Keratinocyte (primary cell): ENCODE data around the gene RCAN3. TPM values are rescaled to one million over a fixed set of nuclear protein-coding genes. Genes with fewer than 3 reads are reported as not detected.
A peak's percentile ranks its signal among the peaks of the same experiment; 100 is the strongest.
"Not testable (repeated sequence)": the region's sequence is repeated elsewhere in the genome, so short reads cannot be mapped to it uniquely, and the experiment has no call there.

Experiments used
- DNase-seq: peaks from one replicate; pipeline ENCODE4 v3.0.0-alpha.2; 2011; ENCODE audit warnings: low read depth, missing footprints, low spot score
- FAIRE-seq: peaks from 2 replicates; lab custom pipeline; 2011; peaks lifted over from hg19 to GRCh38; lab: Jason Lieb, UNC
- H2AFZ ChIP-seq: 2 replicates; pipeline ENCODE4 v1.6.0; 2012; ENCODE audit warnings: low read length, control low read depth, inconsistent platforms; ENCODE audit not compliant: control insufficient read depth
- H3K27ac ChIP-seq: 2 replicates; pipeline ENCODE4 v1.5.1; 2011; ENCODE audit warnings: low read length; ENCODE audit not compliant: control insufficient read depth, insufficient read depth
- H3K27me3 ChIP-seq: 3 replicates; pipeline ENCODE4 v1.6.0; 2011; ENCODE audit warnings: low read length; ENCODE audit not compliant: control insufficient read depth, insufficient read depth; ENCODE audit errors: extremely low read depth
- H3K36me3 ChIP-seq, 2 experiments: 2 replicates in 1 of 2; 3 replicates in 1 of 2; pipeline ENCODE4 v1.5.1; 2011; ENCODE audit warnings: low read length in 2 of 2, mild to moderate bottlenecking in 1 of 2; ENCODE audit not compliant: control insufficient read depth in 2 of 2, insufficient read depth in 2 of 2; ENCODE audit errors: extremely low read depth in 1 of 2
- H3K4me1 ChIP-seq: 3 replicates; pipeline ENCODE4 v1.5.1; 2011; ENCODE audit warnings: low read length; ENCODE audit not compliant: control insufficient read depth, insufficient read depth; ENCODE audit errors: extremely low read depth
- H3K4me2 ChIP-seq: 3 replicates; pipeline ENCODE4 v1.6.0; 2011; ENCODE audit warnings: low read depth, low read length; ENCODE audit not compliant: control insufficient read depth, insufficient read depth; ENCODE audit errors: extremely low read depth
- H3K4me3 ChIP-seq, 3 experiments: fragments of 200-600 bp in 1 of 3; sonication (generic) in 1 of 3; 2 replicates in 2 of 3; 3 replicates in 1 of 3; pipeline ENCODE4 v1.5.1; 2011 to 2016; ENCODE audit warnings: low read length in 3 of 3, mild to moderate bottlenecking in 3 of 3, control low read depth in 2 of 3, inconsistent platforms in 1 of 3, low read depth in 1 of 3, mixed read lengths in 1 of 3, mixed run types in 1 of 3, moderate library complexity in 1 of 3; ENCODE audit not compliant: control insufficient read depth in 2 of 3, insufficient read depth in 2 of 3; ENCODE audit errors: extremely low read depth in 1 of 3
- H3K79me2 ChIP-seq: 2 replicates; pipeline ENCODE4 v1.6.0; 2012; ENCODE audit warnings: low read length; ENCODE audit not compliant: control insufficient read depth, insufficient read depth
- H3K9ac ChIP-seq: 3 replicates; pipeline ENCODE4 v1.6.0; 2011; ENCODE audit warnings: low read length; ENCODE audit not compliant: control insufficient read depth, insufficient read depth; ENCODE audit errors: extremely low read depth
- H3K9me1 ChIP-seq: 3 replicates; pipeline ENCODE4 v1.6.0; 2011; ENCODE audit warnings: low read length; ENCODE audit not compliant: control insufficient read depth, insufficient read depth; ENCODE audit errors: extremely low read depth
- H3K9me3 ChIP-seq: 2 replicates; pipeline ENCODE4 v1.5.1; 2012; ENCODE audit warnings: low read depth, low read length; ENCODE audit not compliant: control insufficient read depth
- H4K20me1 ChIP-seq: 3 replicates; pipeline ENCODE4 v1.6.0; 2011; ENCODE audit warnings: low read length; ENCODE audit not compliant: control insufficient read depth, insufficient read depth; ENCODE audit errors: extremely low read depth
- CTCF ChIP-seq, 3 experiments: IDR thresholded peaks in 1 of 3; conservative IDR thresholded peaks in 1 of 3; optimal IDR thresholded peaks in 1 of 3; 2 replicates in 2 of 3; 3 replicates in 1 of 3; pipeline versions ENCODE3 to v1.5.1; 2011; ENCODE audit warnings: low read length in 3 of 3, mild to moderate bottlenecking in 3 of 3, moderate library complexity in 2 of 3, control low read depth in 1 of 3, inconsistent platforms in 1 of 3; ENCODE audit not compliant: insufficient read depth in 2 of 3; ENCODE audit errors: extremely low read depth in 1 of 3
- EZH2 ChIP-seq: IDR thresholded peaks from one replicate; pipeline ENCODE4 v1.6.1; 2012; ENCODE audit warnings: inconsistent platforms, mild to moderate bottlenecking, low read length, moderate library complexity
- dilution Hi-C: fragments of 300-500 bp; cut with MboI; formaldehyde crosslinking; loops from one replicate; pipeline ENCODE4 v1.7.0; 2020; ENCODE audit warnings: low sequenced_read_pairs; ENCODE audit not compliant: extremely low pct_ligation_motif_present
- polyA plus RNA-seq, 5 experiments: library from polyadenylated mRNA; depleted of rRNA in 3 of 5; stranded (reverse) in 3 of 5; stranded (forward) in 1 of 5; unstranded in 1 of 5; fragments of >200 nt; gene quantifications; 1 replicate in 1 of 5; 2 replicates in 3 of 5; 3 replicates in 1 of 5; pipeline versions ENCODE4 v1.2.1 to v1.2.3, GENCODE V29; 2011 to 2012; ENCODE audit warnings: missing spikeins in 2 of 5, low read depth in 1 of 5, low replicate concordance in 1 of 5

Gene RCAN3
- polyA plus RNA-seq, 1 donor (not counting 4 experiments of a cell fraction or from before 2014, with no cell fraction given) = 13.8 TPM

DNA sequence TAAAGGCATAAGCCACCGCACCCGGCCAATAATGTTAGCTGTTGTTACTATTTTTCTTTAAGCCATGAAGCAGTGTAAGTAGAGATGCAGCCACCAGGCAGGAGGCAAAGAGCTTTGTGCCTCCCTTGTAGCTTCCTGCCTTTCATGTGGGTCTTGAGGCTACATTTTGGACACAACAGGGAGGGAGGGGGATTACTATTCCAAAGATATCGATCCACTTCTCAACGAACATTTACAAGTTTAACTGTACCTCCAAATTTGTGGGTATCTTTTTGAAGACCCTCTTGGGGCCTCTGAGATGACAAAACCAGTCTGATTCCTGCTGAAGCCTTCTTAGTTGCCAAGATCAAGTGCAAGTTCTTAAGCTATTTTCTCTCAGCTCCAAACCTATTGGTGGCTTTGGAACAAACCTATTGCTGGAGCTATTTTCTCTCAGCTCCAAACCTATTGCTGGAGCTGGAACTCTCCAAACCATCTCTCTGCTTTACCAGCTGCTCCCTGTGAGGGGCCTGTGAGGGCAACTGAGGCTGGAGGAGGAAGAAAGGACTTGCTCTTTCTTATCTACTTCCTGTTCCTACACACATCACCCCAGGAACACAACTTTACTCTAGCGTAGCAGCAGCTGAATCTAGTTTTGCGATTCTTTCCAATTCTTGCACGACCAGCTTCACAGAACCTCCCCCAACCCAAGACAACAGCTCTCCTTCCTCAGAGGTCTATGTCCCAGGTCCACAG lies 16.1 kb upstream of the RCAN3 start:
- FAIRE-seq (no peak), DNase-seq (no peak)
- H3K27ac ChIP-seq = no peak overlapping the region
- no peak overlapping the region for H3K9ac ChIP-seq
- no peaks in the 10 kb centered on the region for H3K9me1 ChIP-seq
- H3K4me3 ChIP-seq = no peak overlapping the region
- H3K4me1 ChIP-seq = no peaks in the 10 kb centered on the region
- no peak for TF ChIP-seq EZH2
- TF ChIP-seq CTCF (optimal IDR thresholded peaks at IDR 0.05 in 1 of 3, IDR thresholded peaks at IDR 0.05 in 1 of 3, conservative IDR thresholded peaks at IDR 0.05 in 1 of 3; ENCODE audit: extremely low read depth in 1 of 3, insufficient read depth in 2 of 3, low read length in 3 of 3) = no peak
- H2AFZ ChIP-seq = no peak overlapping the region
- H3K36me3 ChIP-seq = no peaks in the 10 kb centered on the region
- no peak overlapping the region for H3K4me2 ChIP-seq
- dilution Hi-C loops = no loop called here
- H3K79me2 ChIP-seq = no peaks in the 10 kb centered on the region
- H3K9me3 ChIP-seq = no peaks in the 10 kb centered on the region
- H3K27me3 ChIP-seq = peaks cover 4% of the 10 kb centered on the region
- H4K20me1 ChIP-seq = no peaks in the 10 kb centered on the region

DNA sequence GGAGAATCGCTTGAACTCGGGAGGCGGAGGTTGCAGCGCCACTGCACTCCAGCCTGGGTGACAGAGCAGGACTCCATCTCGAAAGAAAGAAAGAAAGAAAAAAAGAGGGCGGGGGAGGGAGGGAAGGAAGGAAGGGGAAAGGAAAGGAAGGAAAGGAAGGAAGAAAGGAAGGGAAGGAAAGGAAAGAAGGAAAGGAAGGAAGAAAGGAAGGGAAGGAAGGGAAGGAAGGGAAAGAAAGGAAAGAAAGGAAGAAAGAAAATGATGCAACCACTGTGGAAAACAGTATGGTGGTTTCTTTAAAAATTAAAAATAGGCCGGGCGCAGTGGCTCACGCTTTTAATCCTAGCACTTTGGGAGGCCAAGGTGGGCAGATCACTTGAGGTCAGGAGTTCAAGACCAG lies 15.2 kb upstream of the RCAN3 start:
- Histone ChIP-seq H3K27me3 (peaks cover 4% of the 10 kb centered on the region), H3K9me1 (no peaks in the 10 kb centered on the region), H2AFZ (no peak overlapping the region), H3K9ac (no peak overlapping the region), H3K4me3 (no peak overlapping the region), H3K4me2 (no peak overlapping the region), H3K9me3 (no peaks in the 10 kb centered on the region), H3K79me2 (no peaks in the 10 kb centered on the region), H3K4me1 (no peaks in the 10 kb centered on the region), H3K27ac (no peak overlapping the region), H3K36me3 (no peaks in the 10 kb centered on the region), H4K20me1 (no peaks in the 10 kb centered on the region)
- DNase-seq (no peak), FAIRE-seq (no peak)
- dilution Hi-C loops = no loop called here
- TF ChIP-seq CTCF (optimal IDR thresholded peaks at IDR 0.05 in 1 of 3, IDR thresholded peaks at IDR 0.05 in 1 of 3, conservative IDR thresholded peaks at IDR 0.05 in 1 of 3; ENCODE audit: extremely low read depth in 1 of 3, insufficient read depth in 2 of 3, low read length in 3 of 3) (no peak), EZH2 (no peak)

DNA sequence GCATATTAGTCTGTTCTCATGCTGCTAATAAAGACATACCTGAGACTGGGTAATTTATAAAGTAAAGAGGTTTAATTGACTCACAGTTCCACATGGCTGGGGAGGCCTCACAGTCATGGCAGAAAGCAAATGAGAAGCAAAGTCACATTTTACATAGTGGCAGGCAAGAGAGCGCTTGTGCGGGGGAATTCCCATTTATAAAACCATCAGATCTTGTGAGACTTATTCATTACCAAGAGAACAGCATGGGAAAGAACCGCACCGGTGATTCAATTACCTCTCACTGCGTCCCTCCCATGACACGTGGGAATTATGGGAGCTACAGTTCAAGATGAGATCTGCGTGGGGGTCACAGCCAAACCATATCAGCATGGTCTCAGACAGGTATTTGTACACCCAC lies 14.5 kb upstream of the RCAN3 start:
- dilution Hi-C loops, H2AFZ ChIP-seq, H3K9me1 ChIP-seq, H3K4me1 ChIP-seq, H3K4me2 ChIP-seq, H3K9me3 ChIP-seq, FAIRE-seq, H3K79me2 ChIP-seq, H3K36me3 ChIP-seq, H3K27me3 ChIP-seq, H4K20me1 ChIP-seq, H3K4me3 ChIP-seq, H3K9ac ChIP-seq: not testable (repeated sequence)
- peak; percentile 17 for DNase-seq
- H3K27ac ChIP-seq = peak overlapping the region; percentile 10
